ENCODE results near the gene STAC3. TPM values are rescaled to one million over a fixed set of nuclear protein-coding genes. Genes with fewer than 3 reads are reported as not detected.
A peak's percentile ranks its signal among the peaks of the same experiment; 100 is the strongest.

The STAC3 gene
- total RNA-seq, 1 donor from 2014 or later: 6.0 TPM

- Histone ChIP-seq H3K27me3 (no peaks in the 10 kb centered on the region), H3K9me3 (no peaks in the 10 kb centered on the region), H3K4me1 (no peaks in the 10 kb centered on the region), H3K27ac (no peak overlapping the region), H3K4me3 (no peak overlapping the region), H3K36me3 (peaks cover 75% of the 10 kb centered on the region)
- intact Hi-C loops (cut with DNase I): loop anchor here (10.0 kb wide), 1 partner anchor 193 kb away; the partner anchor contains the start of genes GLI1 and INHBE
- TF ChIP-seq, protein P1, sequence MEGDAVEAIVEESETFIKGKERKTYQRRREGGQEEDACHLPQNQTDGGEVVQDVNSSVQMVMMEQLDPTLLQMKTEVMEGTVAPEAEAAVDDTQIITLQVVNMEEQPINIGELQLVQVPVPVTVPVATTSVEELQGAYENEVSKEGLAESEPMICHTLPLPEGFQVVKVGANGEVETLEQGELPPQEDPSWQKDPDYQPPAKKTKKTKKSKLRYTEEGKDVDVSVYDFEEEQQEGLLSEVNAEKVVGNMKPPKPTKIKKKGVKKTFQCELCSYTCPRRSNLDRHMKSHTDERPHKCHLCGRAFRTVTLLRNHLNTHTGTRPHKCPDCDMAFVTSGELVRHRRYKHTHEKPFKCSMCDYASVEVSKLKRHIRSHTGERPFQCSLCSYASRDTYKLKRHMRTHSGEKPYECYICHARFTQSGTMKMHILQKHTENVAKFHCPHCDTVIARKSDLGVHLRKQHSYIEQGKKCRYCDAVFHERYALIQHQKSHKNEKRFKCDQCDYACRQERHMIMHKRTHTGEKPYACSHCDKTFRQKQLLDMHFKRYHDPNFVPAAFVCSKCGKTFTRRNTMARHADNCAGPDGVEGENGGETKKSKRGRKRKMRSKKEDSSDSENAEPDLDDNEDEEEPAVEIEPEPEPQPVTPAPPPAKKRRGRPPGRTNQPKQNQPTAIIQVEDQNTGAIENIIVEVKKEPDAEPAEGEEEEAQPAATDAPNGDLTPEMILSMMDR (IDR thresholded peaks at IDR 0.05): no peak
- no peak for ATAC-seq
- DNase-seq: no peak
Observed at GRCh38 chr12:57261428-57261865, 10.5 kb upstream of the STAC3 start.

- Histone ChIP-seq H3K4me3 (no peak overlapping the region), H3K36me3 (peaks cover 74% of the 10 kb centered on the region), H3K9me3 (no peaks in the 10 kb centered on the region), H3K4me1 (no peaks in the 10 kb centered on the region), H3K27me3 (no peaks in the 10 kb centered on the region), H3K27ac (no peak overlapping the region)
- no peak for ATAC-seq
- TF ChIP-seq, protein P1 (IDR thresholded peaks at IDR 0.05): no peak
- intact Hi-C loops (cut with DNase I): loop anchor here (10.0 kb wide), 1 partner anchor 194 kb away; the partner anchor contains the start of genes GLI1 and INHBE
- no peak for DNase-seq
Observed at GRCh38 chr12:57260366-57260765, 9.4 kb upstream of the STAC3 start.

DNA sequence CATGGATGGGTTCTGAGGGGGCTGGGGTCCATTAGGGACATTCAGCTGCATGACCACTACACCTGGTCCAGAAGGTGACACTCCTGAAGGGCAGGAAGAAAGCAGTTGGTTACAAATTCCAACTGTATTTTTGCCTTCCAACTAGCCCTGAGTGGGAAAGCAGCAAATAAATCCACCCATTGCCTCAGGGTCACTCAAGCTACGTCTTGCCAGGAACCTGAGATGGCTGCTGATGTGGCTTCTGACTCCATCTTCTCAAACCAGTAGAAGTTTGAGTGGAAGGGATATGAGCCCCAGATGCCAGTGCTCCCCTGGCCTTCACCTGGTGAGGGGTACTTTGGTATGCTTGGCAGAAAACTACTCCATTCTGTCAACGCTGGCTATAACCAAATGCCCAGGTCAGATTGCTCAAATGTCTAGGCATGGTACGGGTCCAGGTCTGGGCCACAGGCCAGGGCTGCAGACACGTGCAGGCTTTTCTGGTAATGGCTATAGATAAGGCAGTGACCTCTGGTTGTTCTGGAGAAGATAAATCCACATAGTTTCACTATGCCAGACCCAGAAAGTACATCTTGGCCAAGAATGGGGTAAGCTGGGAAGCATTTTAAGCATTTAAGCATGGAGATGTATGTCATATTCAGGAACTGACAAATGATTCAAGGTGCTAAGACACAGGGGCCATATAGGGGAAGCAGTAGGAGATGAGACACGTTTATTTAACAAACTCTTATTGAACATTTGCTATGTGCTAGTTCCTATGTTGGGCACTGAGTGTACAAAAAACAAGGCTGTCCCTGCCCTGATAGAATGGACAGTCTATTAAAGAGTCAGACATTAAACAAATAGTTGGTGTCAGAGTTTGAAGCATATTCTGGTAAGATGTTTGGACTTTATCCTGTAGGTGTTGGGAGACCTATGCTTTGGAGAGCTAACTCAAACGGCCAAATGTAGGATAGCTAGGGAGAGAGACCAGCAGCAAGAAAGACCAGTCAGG is 8.3 kb upstream of the STAC3 start:
- H3K9me3 ChIP-seq: no peaks in the 10 kb centered on the region
- no peak for DNase-seq
- TF ChIP-seq, protein P1 (IDR thresholded peaks at IDR 0.05): no peak
- H3K27me3 ChIP-seq: no peaks in the 10 kb centered on the region
- no peak for ATAC-seq
- no peaks in the 10 kb centered on the region for H3K4me1 ChIP-seq
- peaks cover 66% of the 10 kb centered on the region for H3K36me3 ChIP-seq
- H3K4me3 ChIP-seq: no peak overlapping the region
- intact Hi-C loops (cut with DNase I): no loop called here
- no peak overlapping the region for H3K27ac ChIP-seq

GRCh38 chr12:57255916-57256315 is 4.9 kb upstream of the STAC3 start:
- intact Hi-C loops (cut with DNase I): no loop called here
- no peaks in the 10 kb centered on the region for H3K4me1 ChIP-seq
- H3K4me3 ChIP-seq: no peak overlapping the region
- TF ChIP-seq, protein P1 (IDR thresholded peaks at IDR 0.05): no peak
- peaks cover 55% of the 10 kb centered on the region for H3K36me3 ChIP-seq
- ATAC-seq (no peak), DNase-seq (no peak)
- no peaks in the 10 kb centered on the region for H3K27me3 ChIP-seq
- no peak overlapping the region for H3K27ac ChIP-seq
- no peaks in the 10 kb centered on the region for H3K9me3 ChIP-seq

GRCh38 chr12:57254506-57255280 is 3.7 kb upstream of the STAC3 start:
- Histone ChIP-seq H3K4me3 (no peak overlapping the region), H3K4me1 (no peaks in the 10 kb centered on the region), H3K9me3 (no peaks in the 10 kb centered on the region), H3K27ac (no peak overlapping the region), H3K27me3 (no peaks in the 10 kb centered on the region), H3K36me3 (peaks cover 43% of the 10 kb centered on the region)
- DNase-seq: no peak
- TF ChIP-seq, protein P1 (IDR thresholded peaks at IDR 0.05): no peak
- peak; percentile 15 for ATAC-seq
- intact Hi-C loops (cut with DNase I): no loop called here
